CD4-positive, alpha-beta T cell treated with Interferon alpha-2 for 1 hour (primary cell): Measurements from ENCODE around the gene COL9A2.

Source experiments
- DNase-seq, 2 donors: peaks; one replicate each; pipeline ENCODE4 v3.0.0-alpha.2; 2020 to 2022

COL9A2 gene

GRCh38 chr1:40317394-40318074, 448 bp upstream of the COL9A2 start:
- DNase-seq = no peak

- peak in 1 of 2 donors; percentile 31 for DNase-seq
These were observed 1.1 kb downstream of the COL9A2 start for GRCh38 chr1:40315795-40316594.

GRCh38 chr1:40315239-40315794, 1.8 kb downstream of the COL9A2 start:
- DNase-seq = peak; percentile 89

GRCh38 chr1:40314721-40315238, 2.3 kb downstream of the COL9A2 start:
- DNase-seq = no peak

GRCh38 chr1:40313958-40314720, 2.9 kb downstream of the COL9A2 start:
- no peak for DNase-seq

GRCh38 chr1:40313329-40313957, 3.6 kb downstream of the COL9A2 start:
- peak in 1 of 2 donors; percentile 13 for DNase-seq

- peak; percentile 38 to 55 for DNase-seq
These were observed 4.6 kb downstream of the COL9A2 start for GRCh38 chr1:40312238-40313205.

GRCh38 chr1:40311692-40312091, 5.4 kb downstream of the COL9A2 start:
- DNase-seq = no peak

- no peak for DNase-seq
These were observed 6.0 kb downstream of the COL9A2 start for GRCh38 chr1:40310983-40311642.

GRCh38 chr1:40310129-40310461, 7.0 kb downstream of the COL9A2 start:
- no peak for DNase-seq

- DNase-seq = no peak
These were observed 7.5 kb downstream of the COL9A2 start for GRCh38 chr1:40309374-40310128.

- DNase-seq = no peak
These were observed 8.9 kb downstream of the COL9A2 start for GRCh38 chr1:40308036-40308727.

- DNase-seq = no peak
These were observed 9.9 kb downstream of the COL9A2 start for GRCh38 chr1:40307186-40307585.

- no peak for DNase-seq
These were observed 10.8 kb downstream of the COL9A2 start for GRCh38 chr1:40306296-40306695.

GRCh38 chr1:40305871-40306270, 11.2 kb downstream of the COL9A2 start:
- DNase-seq = no peak

- DNase-seq = no peak
These were observed 11.6 kb downstream of the COL9A2 start for GRCh38 chr1:40305451-40305850.

GRCh38 chr1:40303790-40304189, 13.3 kb downstream of the COL9A2 start:
- no peak for DNase-seq

- no peak for DNase-seq
These were observed 13.9 kb downstream of the COL9A2 start for GRCh38 chr1:40303051-40303771.

- no peak for DNase-seq
These were observed 14.6 kb downstream of the COL9A2 start for GRCh38 chr1:40302475-40302874.
